Suppressor macrophage treated with lipopolysaccharide for 1 hour (primary cell): Measurements from ENCODE around the gene DPP6.

Experiments used
- DNase-seq, 3 donors: peaks; one replicate each; pipeline ENCODE4 v3.0.0-alpha.2; 2020 to 2022

DPP6 gene

GRCh38 chr7:154423231-154423630, 371.0 kb downstream of the DPP6 start:
- no peak for DNase-seq

GRCh38 chr7:154424350-154424749, 372.2 kb downstream of the DPP6 start:
- no peak for DNase-seq

- no peak for DNase-seq
These were observed 373.1 kb downstream of the DPP6 start for GRCh38 chr7:154425271-154425670.

GRCh38 chr7:154426778-154427177, 374.6 kb downstream of the DPP6 start:
- no peak for DNase-seq

- DNase-seq, result no peak
These were observed 375.3 kb downstream of the DPP6 start for GRCh38 chr7:154427533-154427932.

GRCh38 chr7:154429666-154430404, 377.6 kb downstream of the DPP6 start:
- no peak for DNase-seq

GRCh38 chr7:154430640-154431039, 378.4 kb downstream of the DPP6 start:
- no peak for DNase-seq

- DNase-seq, result no peak
These were observed 378.8 kb downstream of the DPP6 start for GRCh38 chr7:154431045-154431444.

- no peak for DNase-seq
These were observed 381.7 kb downstream of the DPP6 start for GRCh38 chr7:154433632-154434598.

- no peak for DNase-seq
These were observed 384.4 kb downstream of the DPP6 start for GRCh38 chr7:154436560-154436959.

GRCh38 chr7:154437234-154437633, 385.0 kb downstream of the DPP6 start:
- DNase-seq, result no peak

GRCh38 chr7:154438571-154439367, 386.6 kb downstream of the DPP6 start:
- no peak for DNase-seq

- no peak for DNase-seq
These were observed 387.9 kb downstream of the DPP6 start for GRCh38 chr7:154440058-154440457.

- no peak for DNase-seq
These were observed 388.5 kb downstream of the DPP6 start for GRCh38 chr7:154440651-154441050.

- DNase-seq, result no peak
These were observed 389.6 kb downstream of the DPP6 start for GRCh38 chr7:154441811-154442210.

GRCh38 chr7:154442939-154443338, 390.7 kb downstream of the DPP6 start:
- no peak for DNase-seq

- DNase-seq, result no peak
These were observed 398.3 kb downstream of the DPP6 start for GRCh38 chr7:154450451-154450850.

- DNase-seq, result no peak
These were observed 399.6 kb downstream of the DPP6 start for GRCh38 chr7:154451480-154452457.

- DNase-seq, result no peak
These were observed 411.6 kb downstream of the DPP6 start for GRCh38 chr7:154463794-154464193.

GRCh38 chr7:154469652-154470051, 417.5 kb downstream of the DPP6 start:
- DNase-seq, result no peak

- DNase-seq, result no peak
These were observed 420.1 kb downstream of the DPP6 start for GRCh38 chr7:154472343-154472742.

GRCh38 chr7:154473360-154473759, 421.2 kb downstream of the DPP6 start:
- DNase-seq, result no peak
